Effector memory CD8-positive, alpha-beta T cell (primary cell): ENCODE measurements around the gene CFTR.

ENCODE experiments used
- ATAC-seq: fragments of 150-1000 bp; cut with Tn5 transposase; replicated peaks from 2 replicates; pipeline ENCODE4 v1.10.0; 2021; ENCODE audit warnings: mild to moderate bottlenecking, moderate library complexity
- DNase-seq, 3 experiments: peaks; one replicate each; pipeline ENCODE4 v3.0.0; 2021
- H3K27ac Mint-ChIP-seq, 2 donors: one replicate each; pipeline ENCODE4 v1.8.0; 2022; ENCODE audit warnings: mild to moderate bottlenecking in 2 of 2, mixed read lengths in 2 of 2, moderate library complexity in 2 of 2
- H3K27me3 Mint-ChIP-seq, 2 donors: one replicate each; pipeline ENCODE4 v1.8.0; 2022; ENCODE audit warnings: mixed read lengths in 2 of 2
- H3K36me3 Mint-ChIP-seq: one replicate; pipeline ENCODE4 v1.8.0; 2022; ENCODE audit warnings: mild to moderate bottlenecking, moderate library complexity, mixed read lengths; ENCODE audit not compliant: insufficient read depth
- H3K4me1 Mint-ChIP-seq, 2 donors: one replicate each; pipeline ENCODE4 v1.8.0; 2022; ENCODE audit warnings: low read depth in 2 of 2, mixed read lengths in 2 of 2
- H3K4me3 Mint-ChIP-seq, 2 donors: one replicate each; pipeline ENCODE4 v1.8.0; 2022; ENCODE audit warnings: mild to moderate bottlenecking in 2 of 2, mixed read lengths in 2 of 2, moderate library complexity in 2 of 2
- H3K9me3 Mint-ChIP-seq, 2 donors: one replicate each; pipeline ENCODE4 v1.8.0; 2022; ENCODE audit warnings: mixed read lengths in 2 of 2

CFTR gene

GRCh38 chr7:117612637-117613036, 132.8 kb downstream of the CFTR start:
- H3K9me3 Mint-ChIP-seq, result no peaks in the 10 kb centered on the region
- no peak overlapping the region for H3K27ac Mint-ChIP-seq
- H3K4me1 Mint-ChIP-seq, result no peaks in the 10 kb centered on the region
- H3K36me3 Mint-ChIP-seq, result no peaks in the 10 kb centered on the region
- no peaks in the 10 kb centered on the region for H3K27me3 Mint-ChIP-seq
- ATAC-seq (no peak), DNase-seq (no peak)
- H3K4me3 Mint-ChIP-seq, result no peak overlapping the region

GRCh38 chr7:117616694-117617093, 136.9 kb downstream of the CFTR start:
- ATAC-seq (no peak), DNase-seq (no peak)
- H3K27me3 Mint-ChIP-seq, result no peaks in the 10 kb centered on the region
- no peaks in the 10 kb centered on the region for H3K36me3 Mint-ChIP-seq
- no peak overlapping the region for H3K27ac Mint-ChIP-seq
- no peaks in the 10 kb centered on the region for H3K4me1 Mint-ChIP-seq
- peaks cover 0 to 1% of the 10 kb centered on the region in 2 donors for H3K9me3 Mint-ChIP-seq
- H3K4me3 Mint-ChIP-seq, result no peak overlapping the region

- Mint-ChIP-seq H3K27ac (no peak overlapping the region), H3K4me1 (no peaks in the 10 kb centered on the region), H3K9me3 (peaks cover 0 to 1% of the 10 kb centered on the region in 2 donors), H3K4me3 (no peak overlapping the region), H3K27me3 (no peaks in the 10 kb centered on the region), H3K36me3 (no peaks in the 10 kb centered on the region)
- ATAC-seq (no peak), DNase-seq (no peak)
These were observed 139.9 kb downstream of the CFTR start for GRCh38 chr7:117619681-117620080.

- Mint-ChIP-seq H3K27ac (no peak overlapping the region), H3K9me3 (peaks cover 0 to 4% of the 10 kb centered on the region in 2 donors), H3K36me3 (no peaks in the 10 kb centered on the region), H3K4me1 (no peaks in the 10 kb centered on the region), H3K27me3 (no peaks in the 10 kb centered on the region), H3K4me3 (no peak overlapping the region)
- ATAC-seq (no peak), DNase-seq (no peak)
These were observed 141.3 kb downstream of the CFTR start for GRCh38 chr7:117621075-117621618.

GRCh38 chr7:117623606-117624005, 143.8 kb downstream of the CFTR start:
- H3K36me3 Mint-ChIP-seq, result no peaks in the 10 kb centered on the region

GRCh38 chr7:117630501-117630900, 150.7 kb downstream of the CFTR start:
- Mint-ChIP-seq H3K4me3 (no peak overlapping the region), H3K27me3 (no peaks in the 10 kb centered on the region), H3K27ac (no peak overlapping the region), H3K36me3 (no peaks in the 10 kb centered on the region), H3K4me1 (no peaks in the 10 kb centered on the region), H3K9me3 (peaks cover 6 to 9% of the 10 kb centered on the region in 2 donors)
- DNase-seq, result no peak
- ATAC-seq, result no peak

More at GRCh38 chr7:117623606-117624005, 143.8 kb downstream of the CFTR start:
- DNase-seq (no peak), ATAC-seq (no peak)
- Mint-ChIP-seq H3K4me1 (no peaks in the 10 kb centered on the region), H3K27ac (no peak overlapping the region), H3K27me3 (no peaks in the 10 kb centered on the region), H3K4me3 (no peak overlapping the region), H3K9me3 (peaks cover 0 to 2% of the 10 kb centered on the region in 2 donors)

GRCh38 chr7:117630907-117631564, 151.2 kb downstream of the CFTR start:
- Mint-ChIP-seq H3K36me3 (no peaks in the 10 kb centered on the region), H3K27me3 (no peaks in the 10 kb centered on the region), H3K27ac (no peak overlapping the region), H3K4me1 (no peaks in the 10 kb centered on the region), H3K9me3 (peaks cover 6 to 9% of the 10 kb centered on the region in 2 donors), H3K4me3 (no peak overlapping the region)
- no peak for DNase-seq
- ATAC-seq, result no peak

GRCh38 chr7:117631652-117632051, 151.8 kb downstream of the CFTR start:
- no peak for ATAC-seq
- no peak overlapping the region for H3K27ac Mint-ChIP-seq
- no peak for DNase-seq
- H3K36me3 Mint-ChIP-seq, result no peaks in the 10 kb centered on the region
- no peaks in the 10 kb centered on the region for H3K4me1 Mint-ChIP-seq
- H3K4me3 Mint-ChIP-seq, result no peak overlapping the region
- H3K27me3 Mint-ChIP-seq, result no peaks in the 10 kb centered on the region
- H3K9me3 Mint-ChIP-seq, result peaks cover 6 to 9% of the 10 kb centered on the region in 2 donors

GRCh38 chr7:117637937-117638336, 158.1 kb downstream of the CFTR start:
- DNase-seq, result no peak
- Mint-ChIP-seq H3K4me3 (no peak overlapping the region), H3K9me3 (peaks cover 0 to 2% of the 10 kb centered on the region in 2 donors), H3K36me3 (no peaks in the 10 kb centered on the region), H3K27me3 (no peaks in the 10 kb centered on the region), H3K27ac (no peak overlapping the region), H3K4me1 (no peaks in the 10 kb centered on the region)
- ATAC-seq, result no peak

GRCh38 chr7:117639966-117640365, 160.1 kb downstream of the CFTR start:
- no peak for DNase-seq
- H3K4me3 Mint-ChIP-seq, result no peak overlapping the region
- H3K9me3 Mint-ChIP-seq, result peaks cover 0 to 2% of the 10 kb centered on the region in 2 donors

GRCh38 chr7:117640465-117640864, 160.6 kb downstream of the CFTR start:
- Mint-ChIP-seq H3K27ac (no peak overlapping the region), H3K4me3 (no peak overlapping the region), H3K9me3 (peaks cover 0 to 2% of the 10 kb centered on the region in 2 donors), H3K27me3 (no peaks in the 10 kb centered on the region), H3K36me3 (no peaks in the 10 kb centered on the region), H3K4me1 (no peaks in the 10 kb centered on the region)
- no peak for ATAC-seq
- no peak for DNase-seq

More at GRCh38 chr7:117639966-117640365, 160.1 kb downstream of the CFTR start:
- Mint-ChIP-seq H3K36me3 (no peaks in the 10 kb centered on the region), H3K4me1 (no peaks in the 10 kb centered on the region), H3K27ac (no peak overlapping the region), H3K27me3 (no peaks in the 10 kb centered on the region)
- no peak for ATAC-seq

- ATAC-seq (no peak), DNase-seq (no peak)
- Mint-ChIP-seq H3K36me3 (no peaks in the 10 kb centered on the region), H3K27ac (no peak overlapping the region), H3K9me3 (peaks cover 0 to 4% of the 10 kb centered on the region in 2 donors), H3K4me3 (no peak overlapping the region), H3K27me3 (no peaks in the 10 kb centered on the region), H3K4me1 (no peaks in the 10 kb centered on the region)
These were observed 165.8 kb downstream of the CFTR start for GRCh38 chr7:117645481-117646165.

- peaks cover 0 to 4% of the 10 kb centered on the region in 2 donors for H3K9me3 Mint-ChIP-seq
- no peaks in the 10 kb centered on the region for H3K27me3 Mint-ChIP-seq
- no peaks in the 10 kb centered on the region for H3K4me1 Mint-ChIP-seq
- DNase-seq, result no peak
- H3K27ac Mint-ChIP-seq, result no peak overlapping the region
- H3K4me3 Mint-ChIP-seq, result no peak overlapping the region
- no peaks in the 10 kb centered on the region for H3K36me3 Mint-ChIP-seq
- no peak for ATAC-seq
These were observed 168.5 kb downstream of the CFTR start for GRCh38 chr7:117648203-117648866.
